ENCODE measurements around the gene PCYT2. TPM values are rescaled to one million over a fixed set of nuclear protein-coding genes. Genes with fewer than 3 reads are reported as not detected.

PCYT2 gene
- total and polyA plus RNA-seq, 9 of the 15 experiments (the other 6 are each of a cell fraction or from before 2014, with no cell fraction given) = 0.92 to 134 (median 82.5) TPM

- no peak for TF ChIP-seq ZNF655 (CRISPR knock-in tag; IDR thresholded peaks at IDR 0.05)
- TF ChIP-seq ZBTB1 (CRISPR knock-in tag; IDR thresholded peaks at IDR 0.05; ENCODE audit: borderline replicate concordance, low read depth) = no peak
- no peak for TF ChIP-seq RNF2 (IDR thresholded peaks at IDR 0.05)
- TF ChIP-seq BCLAF1 (IDR thresholded peaks at IDR 0.05; ENCODE audit: borderline replicate concordance in 1 of 2, control insufficient read depth in 1 of 2, low read depth in 2 of 2, low read length in 1 of 2) = no peak
- TF ChIP-seq PRDM10 (IDR thresholded peaks at IDR 0.05; ENCODE audit: partially characterized antibody) = no peak
- no peak for TF ChIP-seq MIER1 (IDR thresholded peaks at IDR 0.05; ENCODE audit: low read depth)
- 0 out of 2 replicates have a peak, but pooled peaks have one; percentile 24 for TF ChIP-seq ERF (CRISPR knock-in tag; IDR thresholded peaks at IDR 0.05)
- TF ChIP-seq ZNF232 (CRISPR knock-in tag; IDR thresholded peaks at IDR 0.05) = no peak
- TF ChIP-seq RBM34 (IDR thresholded peaks at IDR 0.05; ENCODE audit: borderline replicate concordance, insufficient read depth, low read length) = no peak
- no peak for TF ChIP-seq ZBTB26 (CRISPR knock-in tag; IDR thresholded peaks at IDR 0.05)
- TF ChIP-seq NR3C1 (CRISPR knock-in tag; IDR thresholded peaks at IDR 0.05) = no peak
- no peak for TF ChIP-seq ZNF668 (CRISPR knock-in tag; IDR thresholded peaks at IDR 0.05)
- TF ChIP-seq MCM2 (IDR thresholded peaks at IDR 0.05; ENCODE audit: low read depth) = no peak
- TF ChIP-seq SOX6 (IDR thresholded peaks at IDR 0.05) = no peak
- no peak for TF ChIP-seq FOXP1 (CRISPR knock-in tag; IDR thresholded peaks at IDR 0.05)
- TF ChIP-seq PHB2 (IDR thresholded peaks at IDR 0.05; ENCODE audit: low read depth) = no peak
- TF ChIP-seq TCF7 (IDR thresholded peaks at IDR 0.05; ENCODE audit: borderline replicate concordance) = no peak
- no peak for TF ChIP-seq ATF4 (CRISPR knock-in tag; IDR thresholded peaks at IDR 0.05)
Observed at GRCh38 chr17:81870131-81870980, 40.8 kb downstream of the PCYT2 start (continued).
